ENCODE data around the gene TRAPPC3. TPM values are rescaled to one million over a fixed set of nuclear protein-coding genes. Genes with fewer than 3 reads are reported as not detected.
A peak's percentile ranks its signal among the peaks of the same experiment; 100 is the strongest.

Gene TRAPPC3
- total RNA-seq, 2 experiments from 2014 or later, result 57.5 to 59.3 TPM

- POLR2A ChIA-PET, result no interaction called here
- Mint-ChIP-seq H3K4me3 (no peak overlapping the region), H3K36me3 (ENCODE audit: low read depth) (peaks cover 22% of the 10 kb centered on the region)
Observed at GRCh38 chr1:36142121-36142520, 7.2 kb downstream of the TRAPPC3 start.

GRCh38 chr1:36139521-36139920, 9.8 kb downstream of the TRAPPC3 start:
- no peak for DNase-seq
- ChIA-PET CTCF (interaction anchor here (1.4 to 2.6 kb wide), 2 partner anchors 10 to 22 kb away, joined by 3 to 16 read pairs; partner anchors contain the start of gene TRAPPC3), POLR2A (no interaction called here)
- no peaks in the 10 kb centered on the region for H3K27me3 Mint-ChIP-seq
- H3K4me3 Mint-ChIP-seq, result no peak overlapping the region
- peaks cover 30% of the 10 kb centered on the region for H3K4me1 Mint-ChIP-seq
- no peak overlapping the region for H3K27ac Mint-ChIP-seq
- peaks cover 20% of the 10 kb centered on the region for H3K36me3 Mint-ChIP-seq (ENCODE audit: low read depth)
- no peaks in the 10 kb centered on the region for H3K9me3 Mint-ChIP-seq

More at GRCh38 chr1:36142121-36142520, 7.2 kb downstream of the TRAPPC3 start:
- Mint-ChIP-seq H3K4me1 (peaks cover 31% of the 10 kb centered on the region), H3K27ac (no peak overlapping the region), H3K9me3 (no peaks in the 10 kb centered on the region), H3K27me3 (no peaks in the 10 kb centered on the region)
- CTCF ChIA-PET, result interaction anchor here (0.6 to 1.4 kb wide), 4 partner anchors 10 to 45 kb away, joined by 3 to 4 read pairs (median 3); no protein-coding TSS in a partner anchor
- no peak for DNase-seq

GRCh38 chr1:36137776-36138175, 11.5 kb downstream of the TRAPPC3 start:
- H3K27ac Mint-ChIP-seq, result peak overlapping the region; percentile 41
- H3K4me1 Mint-ChIP-seq, result peaks cover 25% of the 10 kb centered on the region
- peaks cover 20% of the 10 kb centered on the region for H3K36me3 Mint-ChIP-seq (ENCODE audit: low read depth)
- ChIA-PET POLR2A (no interaction called here), CTCF (interaction anchor here (1.3 to 2.6 kb wide), 3 partner anchors 12 to 86 kb away, joined by 3 to 16 read pairs (median 7); partner anchors contain the start of genes THRAP3 and TRAPPC3)
- no peak for DNase-seq
- H3K27me3 Mint-ChIP-seq, result no peaks in the 10 kb centered on the region
- H3K4me3 Mint-ChIP-seq, result no peak overlapping the region
- H3K9me3 Mint-ChIP-seq, result no peaks in the 10 kb centered on the region

GRCh38 chr1:36137226-36137625, 12.1 kb downstream of the TRAPPC3 start:
- Mint-ChIP-seq H3K4me1 (peaks cover 22% of the 10 kb centered on the region), H3K4me3 (no peak overlapping the region), H3K27ac (no peak overlapping the region), H3K36me3 (ENCODE audit: low read depth) (peaks cover 20% of the 10 kb centered on the region), H3K27me3 (no peaks in the 10 kb centered on the region), H3K9me3 (no peaks in the 10 kb centered on the region)
- POLR2A ChIA-PET, result no interaction called here
- CTCF ChIA-PET, result interaction anchor here (2.4 to 4.5 kb wide), 2 partner anchors 12 to 51 kb away, joined by 7 to 27 read pairs; partner anchors contain the start of gene TRAPPC3
- DNase-seq, result no peak

- no peaks in the 10 kb centered on the region for H3K27me3 Mint-ChIP-seq
- DNase-seq, result no peak
- H3K36me3 Mint-ChIP-seq (ENCODE audit: low read depth), result peaks cover 16% of the 10 kb centered on the region
- no peak overlapping the region for H3K27ac Mint-ChIP-seq
- peaks cover 17% of the 10 kb centered on the region for H3K4me1 Mint-ChIP-seq
- POLR2A ChIA-PET, result no interaction called here
- H3K9me3 Mint-ChIP-seq, result no peaks in the 10 kb centered on the region
- H3K4me3 Mint-ChIP-seq, result no peak overlapping the region
- CTCF ChIA-PET, result interaction anchor here (2.4 to 4.5 kb wide), 2 partner anchors 13 to 51 kb away, joined by 7 to 27 read pairs; partner anchors contain the start of gene TRAPPC3
Observed at GRCh38 chr1:36136535-36136934, 12.8 kb downstream of the TRAPPC3 start.

- Mint-ChIP-seq H3K4me3 (no peak overlapping the region), H3K27me3 (no peaks in the 10 kb centered on the region), H3K36me3 (ENCODE audit: low read depth) (peaks cover 16% of the 10 kb centered on the region), H3K9me3 (no peaks in the 10 kb centered on the region), H3K4me1 (peaks cover 11% of the 10 kb centered on the region), H3K27ac (no peak overlapping the region)
- POLR2A ChIA-PET, result no interaction called here
- CTCF ChIA-PET, result interaction anchor here (1.4 to 4.5 kb wide), 5 partner anchors 9 to 186 kb away, joined by 4 to 27 read pairs (median 17); partner anchors contain the start of gene TRAPPC3
- no peak for DNase-seq
Observed at GRCh38 chr1:36135796-36136195, 13.5 kb downstream of the TRAPPC3 start.

- CTCF ChIA-PET, result interaction anchor here (0.6 to 4.5 kb wide), 15 partner anchors 10 to 225 kb away, joined by 3 to 27 read pairs (median 5); partner anchors contain the start of gene TRAPPC3
- Mint-ChIP-seq H3K27ac (no peak overlapping the region), H3K4me1 (peaks cover 11% of the 10 kb centered on the region), H3K4me3 (no peak overlapping the region), H3K27me3 (no peaks in the 10 kb centered on the region), H3K9me3 (no peaks in the 10 kb centered on the region), H3K36me3 (ENCODE audit: low read depth) (peaks cover 16% of the 10 kb centered on the region)
- DNase-seq, result no peak
- POLR2A ChIA-PET, result no interaction called here
Observed at GRCh38 chr1:36135330-36135667, 14.0 kb downstream of the TRAPPC3 start.

GRCh38 chr1:36134505-36135329, 14.6 kb downstream of the TRAPPC3 start:
- Mint-ChIP-seq H3K9me3 (no peaks in the 10 kb centered on the region), H3K36me3 (ENCODE audit: low read depth) (peaks cover 15% of the 10 kb centered on the region), H3K27ac (no peak overlapping the region), H3K27me3 (no peaks in the 10 kb centered on the region), H3K4me3 (no peak overlapping the region), H3K4me1 (peaks cover 11% of the 10 kb centered on the region)
- POLR2A ChIA-PET, result no interaction called here
- peak; percentile 46 for DNase-seq
- CTCF ChIA-PET, result interaction anchor here (0.6 to 4.5 kb wide), 16 partner anchors 10 to 225 kb away, joined by 3 to 27 read pairs (median 4); partner anchors contain the start of gene TRAPPC3

- no peak overlapping the region for H3K27ac Mint-ChIP-seq
- POLR2A ChIA-PET, result no interaction called here
Observed at GRCh38 chr1:36134031-36134430, 15.3 kb downstream of the TRAPPC3 start.

GRCh38 chr1:36133484-36133883, 15.8 kb downstream of the TRAPPC3 start:
- Mint-ChIP-seq H3K36me3 (ENCODE audit: low read depth) (peaks cover 13% of the 10 kb centered on the region), H3K9me3 (no peaks in the 10 kb centered on the region), H3K4me3 (no peak overlapping the region), H3K27me3 (no peaks in the 10 kb centered on the region), H3K4me1 (peaks cover 11% of the 10 kb centered on the region), H3K27ac (no peak overlapping the region)
- ChIA-PET CTCF (interaction anchor here (0.6 to 4.5 kb wide), 8 partner anchors 12 to 136 kb away, joined by 3 to 27 read pairs (median 12); partner anchors contain the start of gene TRAPPC3), POLR2A (interaction anchor here (0.6 kb wide), 1 partner anchor 23 kb away, joined by 3 read pairs; no protein-coding TSS in a partner anchor)
- no peak for DNase-seq

More at GRCh38 chr1:36134031-36134430, 15.3 kb downstream of the TRAPPC3 start:
- H3K4me3 Mint-ChIP-seq, result no peak overlapping the region
- H3K4me1 Mint-ChIP-seq, result peaks cover 11% of the 10 kb centered on the region
- H3K9me3 Mint-ChIP-seq, result no peaks in the 10 kb centered on the region
- H3K27me3 Mint-ChIP-seq, result no peaks in the 10 kb centered on the region
- peaks cover 15% of the 10 kb centered on the region for H3K36me3 Mint-ChIP-seq (ENCODE audit: low read depth)
- DNase-seq, result no peak
- CTCF ChIA-PET, result interaction anchor here (0.6 to 4.5 kb wide), 13 partner anchors 11 to 226 kb away, joined by 3 to 27 read pairs (median 8); partner anchors contain the start of gene TRAPPC3

- Mint-ChIP-seq H3K36me3 (ENCODE audit: low read depth) (peaks cover 3% of the 10 kb centered on the region), H3K4me1 (peaks cover 11% of the 10 kb centered on the region), H3K27ac (no peak overlapping the region), H3K9me3 (no peaks in the 10 kb centered on the region), H3K4me3 (no peak overlapping the region), H3K27me3 (no peaks in the 10 kb centered on the region)
- ChIA-PET CTCF (interaction anchor here (1.1 to 4.0 kb wide), 3 partner anchors 10 to 31 kb away, joined by 3 to 25 read pairs (median 3); no protein-coding TSS in a partner anchor), POLR2A (no interaction called here)
- DNase-seq, result no peak
Observed at GRCh38 chr1:36132029-36132428, 17.3 kb downstream of the TRAPPC3 start.

- Mint-ChIP-seq H3K27ac (no peak overlapping the region), H3K4me3 (no peak overlapping the region), H3K4me1 (peaks cover 10% of the 10 kb centered on the region), H3K9me3 (no peaks in the 10 kb centered on the region), H3K36me3 (ENCODE audit: low read depth) (no peaks in the 10 kb centered on the region), H3K27me3 (peaks cover 20% of the 10 kb centered on the region)
- POLR2A ChIA-PET, result no interaction called here
- CTCF ChIA-PET, result interaction anchor here (1.4 to 1.9 kb wide), 3 partner anchors 12 to 20 kb away, joined by 3 to 6 read pairs (median 5); partner anchors contain the start of gene TRAPPC3
- no peak for DNase-seq
Observed at GRCh38 chr1:36128905-36129206, 20.4 kb downstream of the TRAPPC3 start.
